Hepatocyte (in vitro differentiated cells): Measurements from ENCODE around the gene EXOC4. TPM values are rescaled to one million over a fixed set of nuclear protein-coding genes. Genes with fewer than 3 reads are reported as not detected.

Source experiments
- DNase-seq: peaks from one replicate; pipeline ENCODE4 v3.0.0-alpha.2; 2016; ENCODE audit warnings: low spot score
- H2AFZ ChIP-seq: fragments of 200-600 bp; sonication (generic); 2 replicates; pipeline ENCODE4 v1.6.0; 2016; ENCODE audit warnings: antibody characterized with exemption, mild to moderate bottlenecking
- H3K27ac ChIP-seq: fragments of 200-600 bp; sonication (generic); 2 replicates; pipeline ENCODE4 v1.5.1; 2016; ENCODE audit warnings: mild to moderate bottlenecking
- H3K27me3 ChIP-seq: fragments of 200-600 bp; sonication (generic); 2 replicates; pipeline ENCODE4 v1.6.1; 2016
- H3K36me3 ChIP-seq: fragments of 200-600 bp; sonication (generic); replicated peaks from 2 replicates; pipeline ENCODE4 v1.5.1; 2016; ENCODE audit warnings: low read depth; ENCODE audit not compliant: insufficient read depth
- H3K4me1 ChIP-seq: fragments of 200-600 bp; sonication (generic); 2 replicates; pipeline ENCODE4 v1.5.1; 2016; ENCODE audit warnings: mild to moderate bottlenecking, moderate library complexity; ENCODE audit not compliant: insufficient read depth
- H3K4me2 ChIP-seq: fragments of 200-600 bp; sonication (generic); 2 replicates; pipeline ENCODE4 v1.6.0; 2016
- H3K4me3 ChIP-seq: fragments of 200-600 bp; sonication (generic); 2 replicates; pipeline ENCODE4 v1.5.1; 2016; ENCODE audit warnings: mild to moderate bottlenecking
- H3K79me2 ChIP-seq: fragments of 200-600 bp; sonication (generic); 2 replicates; pipeline ENCODE4 v1.6.0; 2017; ENCODE audit warnings: mild to moderate bottlenecking
- H3K9me2 ChIP-seq: fragments of 200-600 bp; sonication (generic); replicated peaks from 2 replicates; pipeline ENCODE4 v1.6.0; 2017; ENCODE audit warnings: mild to moderate bottlenecking; ENCODE audit not compliant: insufficient read depth
- H3K9me3 ChIP-seq: fragments of 200-600 bp; sonication (generic); 2 replicates; pipeline ENCODE4 v1.5.1; 2016; ENCODE audit warnings: low read depth, mild to moderate bottlenecking
- H4K20me1 ChIP-seq: fragments of 200-600 bp; sonication (generic); 2 replicates; pipeline ENCODE4 v1.6.0; 2016; ENCODE audit warnings: mild to moderate bottlenecking; ENCODE audit not compliant: insufficient read depth, poor library complexity, severe bottlenecking
- EZH2 ChIP-seq: fragments of 200-600 bp; sonication (generic); IDR thresholded peaks from 2 replicates; pipeline ENCODE4 v1.6.1; 2016; ENCODE audit warnings: antibody characterized with exemption, mild to moderate bottlenecking, borderline replicate concordance
- EZH2phosphoT487 ChIP-seq: fragments of 200-600 bp; sonication (generic); IDR thresholded peaks from one replicate; pipeline ENCODE4 v1.6.1; 2018; ENCODE audit warnings: antibody characterized with exemption, mild to moderate bottlenecking, low read depth, moderate library complexity; ENCODE audit not compliant: unreplicated experiment, severe bottlenecking
- WGBS: methylation state at CpG from one replicate; pipeline ENCODE4 v1.1.6; 2016; ENCODE audit warnings: low lambda C conversion rate; ENCODE audit errors: missing lambda C conversion rate; 5-methylcytosine and 5-hydroxymethylcytosine counted together
- polyA plus RNA-seq: library from polyadenylated mRNA; unstranded; fragments of >200 nt; fragmentation: Nextera tagmentation; extraction: Ambion mirVana; gene quantifications from 2 replicates; pipeline ENCODE4 v1.2.1, GENCODE V29; 2016
- total RNA-seq: library from RNA; depleted of rRNA; stranded (reverse); fragments of >200 nt; gene quantifications from 2 replicates; pipeline ENCODE4 v1.2.3, GENCODE V29; 2014
- TF ChIP-seq, protein P1 (sequence below): fragments of 200-600 bp; sonication (generic); IDR thresholded peaks from 2 replicates; pipeline ENCODE4 v1.5.1; 2016; ENCODE audit warnings: antibody characterized with exemption, mild to moderate bottlenecking; ENCODE audit not compliant: poor library complexity

EXOC4 gene
- total and polyA plus RNA-seq, 2 experiments from 2014 or later = 34.8 to 56.1 TPM

DNA sequence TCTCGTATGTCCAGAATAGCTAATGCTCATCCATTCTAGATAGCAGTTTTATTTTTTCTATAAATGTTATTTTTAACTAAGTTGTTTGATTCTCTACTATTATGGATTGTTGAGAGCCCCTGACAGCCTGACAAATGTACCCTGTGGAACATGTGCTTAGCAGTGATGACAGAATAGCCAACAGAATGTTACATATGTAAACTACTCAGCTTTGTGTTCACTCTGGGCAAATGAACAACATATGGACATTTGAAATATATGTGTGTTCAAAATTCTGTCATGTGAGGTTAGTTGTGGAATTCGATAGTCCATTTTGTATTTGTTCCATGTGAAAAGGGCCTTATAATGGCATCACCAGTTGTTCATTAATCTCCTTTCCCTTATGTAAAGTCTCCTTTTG is 199.7 kb downstream of the EXOC4 start:
- Histone ChIP-seq H3K79me2 (no peaks in the 10 kb centered on the region), H3K4me1 (no peaks in the 10 kb centered on the region), H3K9me2 (no peaks in the 10 kb centered on the region), H4K20me1 (no peaks in the 10 kb centered on the region), H3K9me3 (no peaks in the 10 kb centered on the region), H3K27ac (no peak overlapping the region), H3K4me3 (no peak overlapping the region), H3K36me3 (no peaks in the 10 kb centered on the region), H3K27me3 (no peaks in the 10 kb centered on the region), H3K4me2 (no peak overlapping the region), H2AFZ (no peak overlapping the region)
- no peak for DNase-seq
- TF ChIP-seq, protein P1, sequence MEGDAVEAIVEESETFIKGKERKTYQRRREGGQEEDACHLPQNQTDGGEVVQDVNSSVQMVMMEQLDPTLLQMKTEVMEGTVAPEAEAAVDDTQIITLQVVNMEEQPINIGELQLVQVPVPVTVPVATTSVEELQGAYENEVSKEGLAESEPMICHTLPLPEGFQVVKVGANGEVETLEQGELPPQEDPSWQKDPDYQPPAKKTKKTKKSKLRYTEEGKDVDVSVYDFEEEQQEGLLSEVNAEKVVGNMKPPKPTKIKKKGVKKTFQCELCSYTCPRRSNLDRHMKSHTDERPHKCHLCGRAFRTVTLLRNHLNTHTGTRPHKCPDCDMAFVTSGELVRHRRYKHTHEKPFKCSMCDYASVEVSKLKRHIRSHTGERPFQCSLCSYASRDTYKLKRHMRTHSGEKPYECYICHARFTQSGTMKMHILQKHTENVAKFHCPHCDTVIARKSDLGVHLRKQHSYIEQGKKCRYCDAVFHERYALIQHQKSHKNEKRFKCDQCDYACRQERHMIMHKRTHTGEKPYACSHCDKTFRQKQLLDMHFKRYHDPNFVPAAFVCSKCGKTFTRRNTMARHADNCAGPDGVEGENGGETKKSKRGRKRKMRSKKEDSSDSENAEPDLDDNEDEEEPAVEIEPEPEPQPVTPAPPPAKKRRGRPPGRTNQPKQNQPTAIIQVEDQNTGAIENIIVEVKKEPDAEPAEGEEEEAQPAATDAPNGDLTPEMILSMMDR = no peak
- no peak for TF ChIP-seq EZH2
- TF ChIP-seq EZH2phosphoT487 = no peak
- WGBS = 74% methylated on average over 2 of the region's 2 CpGs

DNA sequence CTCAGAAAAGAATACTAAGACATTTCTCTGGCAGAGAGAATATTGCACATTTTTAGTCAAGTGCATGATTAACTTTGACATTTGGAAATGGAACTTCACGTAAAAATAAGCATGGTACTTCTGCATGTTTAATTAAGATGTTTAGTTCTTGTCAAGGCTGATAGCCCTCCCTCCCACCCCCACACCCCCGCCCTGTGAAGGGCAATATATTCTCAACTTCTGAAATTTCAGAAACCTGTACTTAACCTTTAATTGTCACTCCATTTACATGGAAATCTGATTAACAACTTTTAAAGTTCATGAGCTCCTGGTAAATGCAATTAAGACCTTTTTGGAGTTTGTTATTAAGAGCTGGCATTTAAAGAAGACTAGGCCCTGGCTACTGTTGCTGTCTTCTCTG is 205.8 kb downstream of the EXOC4 start:
- Histone ChIP-seq H4K20me1 (no peaks in the 10 kb centered on the region), H3K27ac (no peak overlapping the region), H2AFZ (no peak overlapping the region), H3K36me3 (no peaks in the 10 kb centered on the region), H3K4me2 (no peak overlapping the region), H3K9me2 (no peaks in the 10 kb centered on the region), H3K9me3 (no peaks in the 10 kb centered on the region), H3K4me3 (no peak overlapping the region), H3K79me2 (peaks cover 2% of the 10 kb centered on the region), H3K4me1 (no peaks in the 10 kb centered on the region), H3K27me3 (no peaks in the 10 kb centered on the region)
- WGBS = 88% methylated on average over 1 of the region's 2 CpGs
- no peak for TF ChIP-seq EZH2phosphoT487
- TF ChIP-seq EZH2 = no peak
- TF ChIP-seq, protein P1 = no peak
- no peak for DNase-seq

DNA sequence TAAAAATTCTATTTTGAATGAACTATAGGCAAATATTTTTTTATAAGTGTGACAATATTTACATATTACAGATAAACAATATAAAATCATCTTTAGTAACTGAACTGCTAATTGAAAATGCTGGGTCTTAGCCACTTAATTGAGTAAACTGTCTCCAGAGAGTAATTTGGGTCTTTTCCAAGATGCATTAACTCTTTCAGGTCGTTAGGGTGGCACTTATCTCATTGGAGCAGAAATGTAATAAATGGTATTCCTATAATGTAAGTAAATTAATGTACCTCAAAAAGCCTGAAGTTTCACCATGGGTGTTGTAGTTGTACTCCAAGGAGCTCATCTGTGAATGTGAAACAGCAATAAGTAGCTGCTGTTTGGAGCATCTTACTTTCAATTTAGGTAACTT is 208.5 kb downstream of the EXOC4 start:
- Histone ChIP-seq H3K9me2 (no peaks in the 10 kb centered on the region), H2AFZ (no peak overlapping the region), H3K4me3 (no peak overlapping the region), H3K79me2 (peaks cover 2% of the 10 kb centered on the region), H3K27ac (no peak overlapping the region), H3K36me3 (no peaks in the 10 kb centered on the region), H3K4me2 (no peak overlapping the region), H3K4me1 (no peaks in the 10 kb centered on the region), H3K27me3 (no peaks in the 10 kb centered on the region), H3K9me3 (no peaks in the 10 kb centered on the region), H4K20me1 (no peaks in the 10 kb centered on the region)
- TF ChIP-seq EZH2 (no peak), EZH2phosphoT487 (no peak)
- TF ChIP-seq, protein P1 = no peak
- WGBS = 65% methylated on average over 1 of the region's 1 CpG
- DNase-seq = no peak

DNA sequence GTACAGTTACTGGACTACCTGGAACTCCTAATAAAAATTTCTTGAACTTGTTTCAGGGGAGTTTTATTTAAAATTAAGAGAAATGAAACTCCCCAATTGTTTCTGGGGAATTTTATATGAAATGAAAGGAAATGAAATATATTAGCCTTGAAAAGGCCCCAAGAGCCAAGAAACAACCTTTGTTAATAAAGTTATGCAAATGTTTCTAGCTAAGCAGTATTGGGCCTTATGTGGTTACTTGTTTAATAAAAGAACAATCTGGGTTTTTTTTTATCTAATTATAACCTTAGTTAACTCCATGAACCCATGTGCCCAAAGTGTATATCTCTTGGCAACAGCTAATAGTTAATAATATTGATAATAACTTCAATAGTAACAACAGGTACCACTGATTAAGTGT is 222.8 kb downstream of the EXOC4 start:
- Histone ChIP-seq H3K27ac (no peak overlapping the region), H3K9me2 (no peaks in the 10 kb centered on the region), H3K27me3 (no peaks in the 10 kb centered on the region), H3K4me3 (no peak overlapping the region), H3K9me3 (no peaks in the 10 kb centered on the region), H2AFZ (no peak overlapping the region), H4K20me1 (no peaks in the 10 kb centered on the region), H3K79me2 (no peaks in the 10 kb centered on the region), H3K36me3 (no peaks in the 10 kb centered on the region), H3K4me1 (peaks cover 3% of the 10 kb centered on the region), H3K4me2 (no peak overlapping the region)
- TF ChIP-seq EZH2phosphoT487 = no peak
- TF ChIP-seq EZH2 = no peak
- TF ChIP-seq, protein P1 = no peak
- DNase-seq = no peak
